ENCODE data around the gene PRKN.
A peak's percentile ranks its signal among the peaks of the same experiment; 100 is the strongest.

Gene PRKN

GRCh38 chr6:161422710-161423680 lies 1304.6 kb downstream of the PRKN start:
- DNase-seq, result no peak

- peak; percentile 35 for DNase-seq
These were observed 1309.1 kb downstream of the PRKN start for GRCh38 chr6:161418463-161418945.

GRCh38 chr6:161417717-161418462 lies 1309.7 kb downstream of the PRKN start:
- DNase-seq, result no peak

- DNase-seq, result no peak
These were observed 1312.2 kb downstream of the PRKN start for GRCh38 chr6:161415302-161415855.

- no peak for DNase-seq
These were observed 1312.9 kb downstream of the PRKN start for GRCh38 chr6:161414707-161415106.

- DNase-seq, result no peak
These were observed 1313.4 kb downstream of the PRKN start for GRCh38 chr6:161414180-161414579.

- DNase-seq, result no peak
These were observed 1314.2 kb downstream of the PRKN start for GRCh38 chr6:161413355-161413771.

DNA sequence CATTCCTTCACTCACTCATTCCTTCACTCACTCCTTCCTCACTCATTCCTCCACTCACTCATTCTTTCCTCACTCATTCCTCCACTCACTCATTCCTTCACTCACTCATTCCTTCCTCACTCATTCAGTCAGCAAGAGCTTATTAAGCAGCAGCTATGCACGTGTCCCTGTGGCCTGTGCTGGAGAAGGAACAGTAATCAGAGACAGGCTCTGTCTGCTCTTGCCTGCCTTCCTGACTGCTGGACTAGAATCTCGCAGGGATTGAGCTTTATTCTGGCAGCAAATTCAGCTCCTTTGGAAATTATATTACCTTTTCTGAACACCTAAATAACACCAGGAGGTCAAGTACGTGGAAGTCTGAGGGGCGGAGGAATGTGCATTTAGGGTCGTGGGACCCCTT lies 1314.8 kb downstream of the PRKN start:
- no peak for DNase-seq

DNA sequence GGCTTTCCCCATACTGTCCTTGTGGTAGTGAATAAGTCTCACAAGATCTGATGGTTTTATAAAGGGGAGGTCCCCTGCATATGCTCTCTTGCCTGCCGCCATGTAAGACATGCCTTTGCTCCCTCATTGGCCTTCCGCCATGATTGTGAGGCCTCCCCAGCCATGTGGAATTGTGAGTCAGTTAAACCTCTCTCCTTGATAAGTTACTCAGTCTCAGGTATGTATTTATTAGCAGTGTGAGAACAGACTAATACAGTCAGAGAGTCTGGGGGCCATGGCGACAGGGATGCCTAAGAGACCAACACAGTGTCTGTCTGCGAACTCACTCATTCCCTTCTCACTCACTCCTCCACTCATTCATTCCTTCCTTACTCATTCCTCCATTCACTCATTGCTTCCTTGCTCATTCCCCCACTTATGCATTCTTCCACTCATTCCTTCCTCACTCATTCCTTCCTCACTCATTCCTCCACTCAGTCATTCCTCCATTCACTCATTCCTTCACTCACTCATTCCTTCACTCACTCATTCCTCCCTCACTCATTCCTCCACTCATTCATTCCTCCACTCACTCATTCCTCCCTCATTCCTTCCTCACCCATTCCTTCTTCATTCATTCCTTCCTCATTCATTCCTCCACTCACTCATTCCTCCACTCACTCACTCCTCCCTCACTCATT lies 1316.2 kb downstream of the PRKN start:
- DNase-seq, result no peak

- DNase-seq, result no peak
These were observed 1316.8 kb downstream of the PRKN start for GRCh38 chr6:161410736-161411135.

- DNase-seq, result no peak
These were observed 1317.5 kb downstream of the PRKN start for GRCh38 chr6:161410076-161410475.

DNA sequence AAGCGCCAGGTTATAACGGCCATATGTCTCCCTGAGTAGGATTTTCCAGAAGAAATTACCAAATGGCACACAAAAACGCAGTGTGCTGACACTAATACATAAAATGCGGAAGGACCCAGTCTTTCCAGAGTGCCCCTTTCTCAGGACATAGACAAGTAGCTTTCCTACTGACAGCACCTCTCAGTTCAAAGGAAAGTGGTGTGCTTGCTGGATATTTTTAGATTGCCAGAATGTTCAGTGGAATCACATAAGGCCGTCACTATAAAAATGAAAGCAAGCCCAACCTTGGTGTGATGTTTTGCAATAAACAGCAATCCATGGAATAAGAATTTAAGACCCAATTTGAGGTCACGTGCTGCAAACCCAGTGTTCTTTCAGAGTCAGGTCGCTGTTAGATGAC lies 1318.2 kb downstream of the PRKN start:
- DNase-seq, result no peak

- no peak for DNase-seq
These were observed 1319.5 kb downstream of the PRKN start for GRCh38 chr6:161408041-161408440.

GRCh38 chr6:161407581-161407980 lies 1320.0 kb downstream of the PRKN start:
- DNase-seq, result no peak

DNA sequence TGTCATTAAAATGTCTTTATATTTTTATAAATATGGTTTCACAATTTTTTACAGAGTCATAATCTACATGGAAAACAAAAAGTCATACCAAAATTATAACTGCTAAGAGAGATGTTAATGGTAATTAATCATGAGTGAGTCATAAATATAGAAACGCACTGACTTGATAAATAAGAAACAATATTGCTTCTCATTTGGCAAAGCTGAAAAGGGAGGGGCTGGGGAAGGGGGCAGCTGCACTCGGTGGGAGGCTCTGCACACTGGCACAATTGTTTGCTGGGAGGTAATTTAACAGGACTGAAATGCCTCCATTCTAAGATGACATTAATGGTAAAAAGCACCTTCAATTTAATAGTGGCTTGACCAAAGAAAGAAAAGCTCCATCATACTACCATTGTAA lies 1320.5 kb downstream of the PRKN start:
- DNase-seq, result no peak

DNA sequence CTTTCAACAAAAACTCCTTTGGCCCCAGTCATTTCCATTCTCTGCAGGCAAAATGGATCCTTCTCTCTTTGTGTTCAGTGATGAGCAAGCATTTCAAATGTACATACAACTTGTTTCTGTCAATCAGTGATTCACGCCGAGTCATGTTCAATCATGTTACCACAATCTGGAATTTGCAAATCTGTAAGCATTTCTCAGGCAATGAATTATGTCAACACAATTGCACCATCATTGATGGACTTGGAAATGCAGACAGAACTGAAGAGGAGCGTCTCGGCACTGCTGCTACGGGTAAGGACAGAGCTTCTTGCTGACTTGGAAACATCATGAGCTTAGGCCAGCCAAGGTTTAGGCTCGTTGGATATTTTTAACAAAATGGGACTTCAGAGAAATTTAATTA lies 1320.9 kb downstream of the PRKN start:
- no peak for DNase-seq

DNA sequence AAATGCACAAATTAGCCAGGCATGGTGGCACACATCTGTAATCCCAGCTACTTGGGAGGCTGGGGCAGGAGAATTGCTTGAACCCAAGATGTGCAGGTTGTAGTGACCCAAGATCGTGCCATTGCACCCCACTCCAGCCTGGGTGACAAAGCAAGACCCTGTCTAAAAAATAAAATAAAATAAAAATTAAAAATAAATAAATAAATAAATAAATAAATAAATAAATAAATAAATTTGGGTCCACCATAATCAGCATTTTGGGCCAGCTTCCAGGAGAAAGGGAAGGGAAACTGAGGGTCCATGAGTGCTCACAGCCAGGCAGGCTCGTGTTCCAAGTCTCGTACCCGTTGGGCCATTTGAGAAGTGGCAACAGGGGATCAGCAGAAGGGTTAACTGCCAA lies 1322.1 kb downstream of the PRKN start:
- DNase-seq, result no peak

DNA sequence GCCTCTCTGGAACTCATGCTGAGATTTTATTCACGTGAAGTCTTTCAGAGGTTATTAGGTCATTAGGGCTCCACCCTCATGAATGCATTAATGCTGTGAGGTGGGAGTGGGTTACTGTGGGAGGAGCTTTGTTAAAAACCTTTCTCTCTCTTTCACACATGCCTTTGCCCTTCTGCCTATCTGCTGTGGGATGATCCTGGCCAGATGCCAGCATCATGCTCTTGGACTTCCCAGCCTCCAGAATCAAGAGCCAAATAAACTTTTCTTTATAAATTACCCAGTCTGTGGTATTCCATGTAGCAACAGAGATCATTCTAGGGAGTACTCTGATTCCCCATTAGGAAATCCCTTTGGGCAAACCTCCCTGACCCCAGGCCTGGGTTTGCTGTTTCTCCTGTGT lies 1323.8 kb downstream of the PRKN start:
- no peak for DNase-seq

DNA sequence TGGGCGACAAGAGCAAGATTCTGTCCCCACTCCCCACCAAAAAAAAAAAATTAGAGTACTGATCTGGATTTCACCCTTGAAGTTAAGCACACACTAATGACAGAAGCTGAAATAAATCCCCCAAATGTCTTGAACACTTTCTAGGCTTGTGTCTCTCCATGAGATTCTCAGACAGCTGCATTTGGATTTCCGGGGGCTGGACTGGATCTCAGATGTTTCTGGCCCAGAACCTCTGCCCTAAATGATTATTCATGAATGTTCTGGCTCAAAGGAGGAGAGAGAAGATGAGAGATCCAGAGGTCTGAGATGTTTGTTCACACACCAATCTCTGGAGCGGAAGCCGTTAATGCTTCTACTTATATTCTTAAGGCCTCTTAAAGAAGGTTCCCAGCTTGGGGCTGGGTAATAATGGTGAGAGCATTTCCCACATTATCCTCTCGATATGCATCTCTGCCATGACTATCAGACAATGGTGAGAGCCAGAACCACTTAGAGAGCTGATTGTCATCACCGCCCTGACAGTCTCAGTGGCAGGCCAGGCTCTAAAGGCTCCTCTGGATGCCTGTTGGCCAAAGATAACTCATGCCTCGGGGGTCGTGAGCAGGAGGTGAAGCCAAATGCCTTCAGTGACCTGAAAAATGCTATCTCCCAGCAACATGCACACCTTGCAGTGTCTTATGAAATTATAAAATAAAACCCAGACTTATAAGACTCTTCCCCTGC lies 1325.8 kb downstream of the PRKN start:
- no peak for DNase-seq

DNA sequence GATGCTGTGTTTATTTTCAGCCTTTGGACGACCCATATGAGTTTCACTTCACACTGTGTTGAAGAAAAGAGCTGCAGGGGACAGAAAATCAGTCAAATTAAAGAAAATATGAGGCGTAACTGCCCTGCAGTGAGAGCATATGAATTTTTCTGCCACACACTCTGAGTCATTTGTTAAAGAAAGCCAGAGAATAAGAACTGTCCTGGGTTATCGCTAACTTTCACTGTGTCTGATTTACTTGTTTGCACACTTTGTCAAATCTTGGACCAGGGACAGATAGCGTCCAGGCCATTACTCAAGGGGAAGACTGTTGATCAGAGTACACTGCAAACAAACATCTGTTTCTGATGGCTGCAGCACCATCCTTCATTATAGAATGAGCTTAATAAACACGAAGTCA lies 1326.9 kb downstream of the PRKN start:
- DNase-seq, result no peak

DNA sequence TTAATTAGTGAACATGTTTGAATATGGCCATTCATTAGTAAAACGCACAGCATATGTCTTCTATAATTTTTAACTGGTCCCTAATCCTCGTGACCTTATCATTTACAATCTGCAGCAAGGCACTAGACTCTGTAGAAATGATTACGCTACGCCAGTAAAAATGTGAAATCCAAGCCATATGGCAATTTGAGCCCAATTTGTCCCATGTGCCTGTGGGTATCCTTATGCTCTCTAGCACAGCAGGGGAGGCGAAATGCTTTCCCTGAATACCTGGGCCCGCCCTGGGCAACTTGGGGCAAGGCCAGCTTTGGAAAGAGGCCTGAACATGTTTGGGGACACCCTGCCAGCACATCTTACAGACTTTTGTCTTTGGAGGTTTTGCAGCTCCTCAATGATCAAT lies 1331.0 kb downstream of the PRKN start:
- no peak for DNase-seq

DNA sequence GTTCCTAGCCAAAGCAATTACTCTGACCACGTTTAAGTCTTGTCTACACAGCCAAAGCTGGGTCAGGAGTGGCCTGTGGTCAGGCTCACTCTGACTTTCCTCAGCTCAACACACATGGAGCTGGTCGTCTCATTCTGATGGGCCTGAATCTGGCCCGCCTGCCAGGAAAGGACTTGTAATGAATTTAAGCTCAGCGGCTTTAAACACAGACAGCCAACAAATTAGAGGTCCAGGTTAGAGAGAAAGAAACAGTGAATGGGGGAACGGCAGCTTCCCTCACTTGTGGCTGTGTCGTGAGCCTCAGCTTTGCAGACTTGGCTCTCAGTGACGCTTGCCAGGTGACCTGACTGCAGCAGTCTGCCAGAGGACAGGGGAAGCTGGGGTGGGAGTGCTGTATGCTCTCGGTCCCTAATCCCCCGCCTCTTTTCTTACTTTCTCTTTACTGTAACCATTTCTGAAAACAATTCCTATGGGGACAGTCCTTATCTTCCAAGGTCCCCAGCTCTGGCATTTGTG lies 1331.8 kb downstream of the PRKN start:
- no peak for DNase-seq

Measured in 8988T (cell line).